HG02981 (cell line): ENCODE data around the gene PDLIM3.
"Not testable (repeated sequence)": the region's sequence is repeated elsewhere in the genome, so short reads cannot be mapped to it uniquely, and the experiment has no call there.

ENCODE experiments used
- ATAC-seq: cut with Tn5 transposase; IDR thresholded peaks from one replicate; pipeline ENCODE4 v1.9.1; 2021; ENCODE audit warnings: mild to moderate bottlenecking, moderate library complexity; ENCODE audit not compliant: unreplicated experiment

The PDLIM3 gene

DNA sequence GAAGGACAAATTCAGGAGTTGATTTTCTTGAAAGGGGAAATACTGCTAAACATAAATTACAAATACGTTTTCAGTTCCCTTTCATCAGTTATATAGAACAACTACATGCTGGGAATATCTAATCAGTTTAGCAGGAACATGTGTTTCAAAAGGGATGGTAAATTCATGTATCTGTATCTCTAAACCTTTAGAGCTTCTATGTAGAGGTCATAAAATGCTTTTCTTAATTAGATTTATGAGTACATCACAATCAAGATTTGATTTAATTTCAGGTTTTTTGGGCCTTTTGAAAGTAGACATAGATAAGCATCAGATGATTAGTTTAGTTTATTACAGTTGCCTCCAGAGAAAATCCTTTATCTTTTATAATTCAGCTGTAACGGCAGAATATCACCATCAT, 12.9 kb downstream of the PDLIM3 start:
- no peak for ATAC-seq

DNA sequence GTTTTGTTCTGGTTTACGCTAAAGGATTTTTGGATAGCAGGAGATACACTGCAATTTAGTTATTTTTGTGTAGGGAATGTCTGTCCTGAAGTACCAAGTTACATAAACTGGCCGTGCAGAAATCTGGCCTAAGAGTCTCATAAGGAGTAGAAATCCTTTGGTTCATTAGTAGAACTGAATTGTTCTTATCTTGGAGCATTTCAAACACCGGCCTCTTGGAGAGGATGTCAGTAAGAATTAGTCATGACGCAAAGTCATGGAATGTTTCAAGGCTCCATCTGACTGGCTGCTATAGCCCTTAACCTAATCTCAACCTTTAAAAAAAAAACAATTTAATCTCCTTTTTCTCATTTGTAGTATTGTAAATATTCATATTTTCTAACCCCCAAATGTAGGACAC, 15.2 kb downstream of the PDLIM3 start:
- no peak for ATAC-seq

DNA sequence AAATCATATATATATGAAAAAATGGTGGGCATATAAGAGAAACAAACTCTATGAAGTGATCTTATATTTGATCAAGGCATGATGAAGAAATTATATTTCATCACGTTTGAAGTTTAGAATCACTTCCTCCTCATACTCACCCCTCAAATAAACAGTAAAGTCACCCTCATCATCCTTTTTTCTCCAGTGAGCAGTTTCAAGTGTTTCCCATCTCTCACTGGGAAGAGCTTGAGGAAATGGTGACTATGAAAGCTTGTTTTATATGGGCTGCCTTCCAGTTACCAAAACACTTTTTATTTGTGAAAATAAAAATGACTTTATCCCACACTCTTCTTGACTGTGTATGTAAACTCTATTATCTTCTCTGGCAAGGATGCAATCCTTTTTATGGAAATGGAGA, 16.8 kb downstream of the PDLIM3 start:
- no peak for ATAC-seq

DNA sequence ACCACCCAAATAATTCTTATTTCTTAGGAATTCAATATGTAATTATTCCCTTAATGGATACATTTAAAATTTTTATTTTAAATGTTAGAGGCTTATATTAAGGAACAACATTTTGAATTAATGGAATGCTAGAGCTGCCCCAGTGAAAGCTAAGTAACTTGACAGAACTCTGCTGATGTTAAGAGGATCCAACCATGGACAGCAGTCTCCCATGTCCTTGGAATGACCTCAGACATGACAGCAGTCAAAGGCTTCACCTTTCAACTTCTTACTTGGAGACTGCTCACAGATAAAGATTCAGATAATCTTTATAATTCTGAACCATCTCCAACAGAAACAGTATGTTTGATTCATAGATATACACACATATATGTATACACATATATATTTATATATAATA, 17.2 kb downstream of the PDLIM3 start:
- no peak for ATAC-seq

GRCh38 chr4:185515248-185515647, 20.1 kb downstream of the PDLIM3 start:
- ATAC-seq = no peak

GRCh38 chr4:185514182-185514697, 21.1 kb downstream of the PDLIM3 start:
- no peak for ATAC-seq

- ATAC-seq = no peak
These were observed 21.7 kb downstream of the PDLIM3 start for GRCh38 chr4:185513489-185514181.

DNA sequence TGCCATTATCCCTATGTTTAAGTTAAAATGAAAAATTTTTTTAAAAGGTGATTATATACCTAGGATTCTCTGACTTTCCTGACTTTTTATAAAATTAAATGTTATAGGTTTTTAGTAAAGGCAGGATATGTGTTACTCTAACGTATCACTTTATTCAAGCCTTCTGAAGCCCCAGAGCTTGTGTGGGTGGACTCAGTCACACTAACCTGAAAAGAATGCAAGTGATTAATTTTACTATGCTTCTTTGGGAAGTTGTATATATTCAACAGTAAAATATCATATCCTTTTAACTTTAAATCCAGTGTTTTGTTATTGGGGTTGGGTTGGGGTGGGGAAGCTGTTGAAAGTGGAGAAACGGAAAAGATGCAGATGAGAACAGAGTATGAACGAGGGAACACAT, 22.8 kb downstream of the PDLIM3 start:
- ATAC-seq = no peak

GRCh38 chr4:185511243-185511642, 24.1 kb downstream of the PDLIM3 start:
- not testable (repeated sequence) for ATAC-seq

DNA sequence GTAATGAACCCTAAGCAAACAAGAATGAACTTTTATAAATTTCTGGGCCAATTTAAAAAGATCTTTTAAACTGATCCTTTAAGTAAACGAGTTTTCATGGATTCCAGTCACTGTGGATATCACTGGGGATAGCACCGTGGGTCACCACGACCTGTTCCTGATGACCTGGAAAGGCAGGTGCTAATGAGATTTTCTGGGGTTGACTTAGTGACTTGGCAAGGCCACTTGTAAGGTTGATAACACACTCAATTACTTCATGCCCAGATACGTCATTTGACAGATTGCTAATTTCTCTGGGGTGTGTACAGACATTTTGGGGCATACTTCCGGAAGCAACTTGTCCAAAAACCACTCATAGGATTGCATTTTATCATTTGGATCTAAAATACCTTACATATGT, 24.5 kb downstream of the PDLIM3 start:
- no peak for ATAC-seq

- no peak for ATAC-seq
These were observed 27.1 kb downstream of the PDLIM3 start for GRCh38 chr4:185508181-185508580.

DNA sequence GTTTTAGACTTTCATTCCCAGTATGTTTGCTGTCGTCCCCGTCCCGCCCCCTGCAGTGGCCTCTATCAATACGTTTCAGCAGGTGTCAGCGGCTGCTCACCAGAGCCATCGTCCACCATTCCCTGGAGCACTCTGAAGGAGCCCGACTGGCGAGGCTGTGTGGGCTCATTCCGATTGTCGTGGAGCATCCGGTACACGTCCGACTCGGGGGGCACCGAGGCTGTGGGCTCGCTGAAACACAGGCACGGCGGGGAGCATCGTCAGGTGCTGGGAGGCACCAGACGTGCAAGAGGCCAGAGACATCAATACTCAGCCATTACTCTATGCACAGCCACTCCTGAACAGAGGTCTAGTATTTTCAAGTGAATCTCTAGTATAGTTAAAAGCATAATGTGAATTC, 28.9 kb downstream of the PDLIM3 start:
- no peak for ATAC-seq

- ATAC-seq = no peak
These were observed 30.9 kb downstream of the PDLIM3 start for GRCh38 chr4:185504098-185505047.

DNA sequence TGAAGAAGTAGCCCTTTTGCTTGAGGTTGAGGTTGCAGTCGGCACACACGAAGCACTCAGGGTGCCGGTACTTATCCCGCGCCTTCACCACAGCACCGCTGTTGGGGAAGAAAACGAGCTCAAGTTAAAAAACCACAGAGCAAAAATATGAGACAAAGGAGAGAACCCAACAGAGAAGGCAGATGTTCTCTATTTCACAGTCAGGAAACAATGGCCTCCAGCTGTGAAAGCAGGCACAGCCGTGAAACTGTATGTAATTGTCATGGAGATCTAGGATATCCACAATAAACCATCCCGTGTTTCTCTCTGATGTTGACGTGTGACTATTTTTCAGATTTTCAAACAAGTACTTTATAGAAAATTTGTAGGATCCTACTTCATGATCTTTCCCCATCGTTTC, 32.9 kb downstream of the PDLIM3 start:
- ATAC-seq = no peak

- ATAC-seq = no peak
These were observed 34.7 kb downstream of the PDLIM3 start for GRCh38 chr4:185500576-185500975.

DNA sequence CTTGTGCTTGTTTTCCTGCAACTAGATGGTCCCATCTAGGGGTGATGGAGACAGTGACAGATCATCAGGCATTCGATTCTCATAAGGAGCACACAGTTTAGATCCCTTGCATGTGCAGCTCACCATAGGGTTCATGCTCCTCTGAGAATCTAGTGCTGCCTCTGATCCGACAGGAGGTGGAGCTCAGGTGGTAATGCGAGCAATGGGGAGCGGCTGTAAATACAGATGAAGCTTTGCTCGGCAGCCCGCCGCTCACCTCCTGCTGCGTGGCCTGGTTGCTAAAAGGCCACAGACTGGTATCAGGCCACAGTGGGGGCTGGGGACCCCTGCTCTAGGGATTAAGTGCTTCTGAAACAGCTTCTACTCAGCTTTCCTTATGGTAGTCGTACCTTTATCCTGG, 35.3 kb downstream of the PDLIM3 start:
- no peak for ATAC-seq

DNA sequence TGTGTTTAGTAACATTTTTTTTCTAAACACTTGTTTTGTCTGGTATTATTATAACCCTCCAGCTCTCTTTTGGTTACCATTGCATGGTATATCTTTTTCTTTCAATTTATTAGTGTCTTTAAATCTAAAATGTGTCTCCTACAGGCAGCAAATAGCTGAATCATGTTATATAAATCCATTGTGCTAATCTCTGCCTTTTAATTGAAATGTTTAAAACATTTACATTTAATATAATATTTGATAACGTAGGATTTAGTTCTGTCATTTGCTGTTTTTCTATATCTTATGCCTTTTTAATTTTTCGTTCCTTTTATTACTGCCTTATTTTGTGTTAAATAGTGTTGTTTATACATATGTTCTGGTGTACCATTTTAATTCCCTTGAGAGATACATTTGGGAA, 46.7 kb downstream of the PDLIM3 start:
- ATAC-seq = no peak

GRCh38 chr4:185481401-185481800, 53.9 kb downstream of the PDLIM3 start:
- no peak for ATAC-seq

DNA sequence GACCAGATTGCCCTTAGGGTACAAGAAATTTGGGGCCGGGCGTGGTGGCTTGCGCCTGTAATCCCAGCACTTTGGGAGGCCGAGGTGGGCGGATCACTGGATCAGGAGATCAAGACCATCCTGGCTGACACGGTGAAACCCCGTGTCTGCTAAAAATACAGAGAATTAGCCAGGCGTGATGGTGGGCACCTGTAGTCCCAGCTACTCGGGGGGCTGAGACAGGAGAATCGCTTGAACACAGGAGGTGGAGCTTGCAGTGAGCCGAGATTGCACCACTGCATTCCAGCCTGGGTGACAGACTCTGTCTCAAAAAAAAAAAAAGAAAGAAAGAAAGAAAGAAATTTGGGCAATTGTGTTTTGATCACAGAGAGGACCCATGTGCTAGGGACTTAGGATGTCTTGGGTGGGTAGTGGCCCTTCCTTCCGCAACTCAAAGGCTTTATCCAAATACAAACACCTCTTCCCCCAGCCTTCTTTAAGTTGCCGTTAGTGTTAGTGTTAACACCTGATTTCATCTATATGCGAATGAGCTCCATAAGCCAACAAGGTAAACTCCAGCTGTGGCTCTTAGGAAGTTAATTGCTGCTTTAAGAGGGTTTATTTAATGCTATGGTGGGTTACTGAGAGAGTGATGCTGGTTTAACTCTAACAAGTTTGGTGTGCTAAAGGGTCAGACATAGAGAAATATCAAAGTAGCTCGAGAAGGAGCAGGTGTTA, 55.1 kb downstream of the PDLIM3 start:
- ATAC-seq = no peak

- peak; percentile 86 for ATAC-seq
These were observed 55.8 kb downstream of the PDLIM3 start for GRCh38 chr4:185479507-185479971.

- no peak for ATAC-seq
These were observed 62.1 kb downstream of the PDLIM3 start for GRCh38 chr4:185473247-185473646.
